Skeletal muscle satellite cell (primary cell): ENCODE results near the gene TBC1D12.

Experiments used
- H3K27me3 ChIP-seq: 2 replicates; pipeline ENCODE4 v1.7.0; 2013; ENCODE audit warnings: low read length; ENCODE audit not compliant: control insufficient read depth, insufficient read depth
- H3K36me3 ChIP-seq: 2 replicates; pipeline ENCODE4 v1.7.0; 2013; ENCODE audit warnings: mild to moderate bottlenecking, control low read depth, low read length; ENCODE audit not compliant: insufficient read depth
- H3K4me1 ChIP-seq: 2 replicates; pipeline ENCODE4 v1.7.0; 2013; ENCODE audit warnings: low read length; ENCODE audit not compliant: control insufficient read depth, insufficient read depth
- H3K4me2 ChIP-seq: 2 replicates; pipeline ENCODE4 v1.7.0; 2013; ENCODE audit warnings: mild to moderate bottlenecking, low read length
- H3K4me3 ChIP-seq: 2 replicates; pipeline ENCODE4 v1.7.0; 2013; ENCODE audit warnings: low read length
- H3K9ac ChIP-seq: 2 replicates; pipeline ENCODE4 v1.7.0; 2013; ENCODE audit warnings: mild to moderate bottlenecking, low read depth, low read length, moderate library complexity
- H3K9me3 ChIP-seq: replicated peaks from 2 replicates; pipeline ENCODE4 v1.7.0; 2013; ENCODE audit warnings: mild to moderate bottlenecking, control low read depth, low read length

The TBC1D12 gene

GRCh38 chr10:94409021-94409657 is 6.8 kb downstream of the TBC1D12 start:
- Histone ChIP-seq H3K4me3 (no peak overlapping the region), H3K36me3 (no peaks in the 10 kb centered on the region), H3K9me3 (no peaks in the 10 kb centered on the region)

DNA sequence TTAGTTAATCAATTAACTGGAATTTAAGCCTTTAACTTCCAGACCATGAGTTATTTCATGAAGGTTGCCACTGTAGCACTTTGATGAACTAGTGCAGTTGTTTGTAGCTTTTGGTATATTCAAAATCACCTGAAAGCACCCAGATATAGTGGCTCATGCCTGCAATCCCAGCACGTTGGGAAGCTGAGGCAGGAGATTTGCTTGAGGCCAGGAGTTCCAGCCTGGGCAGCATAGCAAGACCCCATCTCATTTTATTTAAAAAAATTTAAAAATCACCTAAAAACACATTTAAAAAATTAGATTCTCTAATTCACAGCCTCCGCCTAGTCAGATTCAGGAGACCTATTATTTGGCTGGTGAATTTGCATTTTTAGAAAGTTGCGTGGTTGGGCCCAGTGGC is 9.0 kb downstream of the TBC1D12 start:
- no peak overlapping the region for H3K4me3 ChIP-seq
- H3K36me3 ChIP-seq, result no peaks in the 10 kb centered on the region
- H3K9ac ChIP-seq, result no peak overlapping the region
- no peaks in the 10 kb centered on the region for H3K27me3 ChIP-seq
- peaks cover 15% of the 10 kb centered on the region for H3K4me1 ChIP-seq
- H3K4me2 ChIP-seq, result no peak overlapping the region
- no peaks in the 10 kb centered on the region for H3K9me3 ChIP-seq

More at GRCh38 chr10:94409021-94409657, 6.8 kb downstream of the TBC1D12 start:
- no peaks in the 10 kb centered on the region for H3K27me3 ChIP-seq
- peaks cover 20% of the 10 kb centered on the region for H3K4me1 ChIP-seq
- H3K4me2 ChIP-seq, result peak overlapping the region; percentile 1
- H3K9ac ChIP-seq, result no peak overlapping the region

DNA sequence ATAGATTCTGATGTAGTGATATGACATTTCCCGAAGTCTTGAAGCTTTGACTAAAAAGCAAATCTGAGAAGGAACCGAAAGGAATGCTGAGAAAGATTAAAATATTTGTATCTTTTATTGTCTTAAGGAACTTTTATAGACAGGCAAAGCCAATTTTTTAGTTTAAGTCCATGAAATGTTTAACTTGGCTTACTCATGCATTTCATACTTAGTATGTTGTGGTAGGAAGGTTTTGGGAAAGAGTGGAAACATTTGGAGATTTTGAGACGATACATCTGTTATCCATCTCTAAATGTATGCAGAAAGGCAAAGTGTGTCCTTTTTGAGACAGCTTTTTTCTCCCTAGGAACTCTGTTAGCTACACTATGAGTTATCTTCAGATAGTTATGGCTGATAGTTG is 10.1 kb downstream of the TBC1D12 start:
- Histone ChIP-seq H3K4me2 (no peak overlapping the region), H3K4me1 (peaks cover 15% of the 10 kb centered on the region), H3K27me3 (no peaks in the 10 kb centered on the region), H3K9ac (no peak overlapping the region), H3K9me3 (no peaks in the 10 kb centered on the region), H3K36me3 (no peaks in the 10 kb centered on the region), H3K4me3 (no peak overlapping the region)

GRCh38 chr10:94413361-94413760 is 11.0 kb downstream of the TBC1D12 start:
- Histone ChIP-seq H3K4me2 (no peak overlapping the region), H3K36me3 (no peaks in the 10 kb centered on the region), H3K9ac (no peak overlapping the region), H3K9me3 (no peaks in the 10 kb centered on the region), H3K27me3 (no peaks in the 10 kb centered on the region), H3K4me3 (no peak overlapping the region), H3K4me1 (peaks cover 15% of the 10 kb centered on the region)

DNA sequence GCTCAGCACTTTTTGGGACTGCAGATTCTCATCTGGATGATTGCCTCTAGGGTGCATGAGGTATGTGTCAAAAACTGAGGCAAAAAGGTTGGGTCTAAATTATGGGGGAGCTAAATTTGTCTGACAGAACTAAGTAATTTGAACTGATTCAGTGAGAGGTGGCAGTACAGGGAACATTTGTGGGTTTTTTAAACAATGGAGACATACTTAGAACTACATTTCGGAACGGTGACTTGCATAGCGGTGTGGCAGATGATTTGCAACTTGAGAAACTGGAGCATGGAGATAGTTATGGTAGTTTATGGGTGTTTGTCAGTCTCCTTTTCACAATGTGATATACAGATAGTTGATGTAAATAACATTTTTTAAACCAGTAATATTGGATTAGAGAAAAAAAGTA is 14.6 kb downstream of the TBC1D12 start:
- Histone ChIP-seq H3K36me3 (no peaks in the 10 kb centered on the region), H3K4me1 (peaks cover 5% of the 10 kb centered on the region), H3K9me3 (no peaks in the 10 kb centered on the region), H3K27me3 (no peaks in the 10 kb centered on the region), H3K9ac (no peak overlapping the region), H3K4me3 (no peak overlapping the region), H3K4me2 (no peak overlapping the region)

DNA sequence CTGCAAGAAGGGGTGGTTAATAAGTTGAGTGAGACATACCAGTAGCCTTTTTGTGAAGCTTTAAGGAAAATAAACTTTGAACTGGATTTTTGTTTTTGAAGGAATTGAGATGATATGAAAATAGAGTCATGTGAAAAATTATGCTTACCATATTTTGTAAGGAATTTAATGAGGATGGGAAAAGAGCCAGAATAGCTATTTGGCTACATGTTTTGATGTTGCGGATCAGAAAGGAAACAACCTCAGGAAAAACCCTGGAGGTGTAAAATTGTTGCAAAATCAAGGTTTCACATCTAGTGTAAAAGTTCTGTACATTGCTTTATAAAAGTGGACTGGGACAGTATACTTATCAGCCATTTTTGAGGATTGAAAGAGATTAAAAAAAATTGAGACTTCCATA is 15.0 kb downstream of the TBC1D12 start:
- Histone ChIP-seq H3K4me3 (no peak overlapping the region), H3K9ac (no peak overlapping the region)

GRCh38 chr10:94420516-94420915 is 18.2 kb downstream of the TBC1D12 start:
- Histone ChIP-seq H3K4me3 (no peak overlapping the region), H3K4me1 (peaks cover 13% of the 10 kb centered on the region), H3K9me3 (no peaks in the 10 kb centered on the region), H3K4me2 (no peak overlapping the region), H3K9ac (no peak overlapping the region), H3K27me3 (no peaks in the 10 kb centered on the region), H3K36me3 (no peaks in the 10 kb centered on the region)

More for the DNA sequence above, 15.0 kb downstream of the TBC1D12 start:
- no peaks in the 10 kb centered on the region for H3K36me3 ChIP-seq
- H3K9me3 ChIP-seq, result no peaks in the 10 kb centered on the region
- no peak overlapping the region for H3K4me2 ChIP-seq
- H3K27me3 ChIP-seq, result no peaks in the 10 kb centered on the region
- peaks cover under 1% of the 10 kb centered on the region for H3K4me1 ChIP-seq

DNA sequence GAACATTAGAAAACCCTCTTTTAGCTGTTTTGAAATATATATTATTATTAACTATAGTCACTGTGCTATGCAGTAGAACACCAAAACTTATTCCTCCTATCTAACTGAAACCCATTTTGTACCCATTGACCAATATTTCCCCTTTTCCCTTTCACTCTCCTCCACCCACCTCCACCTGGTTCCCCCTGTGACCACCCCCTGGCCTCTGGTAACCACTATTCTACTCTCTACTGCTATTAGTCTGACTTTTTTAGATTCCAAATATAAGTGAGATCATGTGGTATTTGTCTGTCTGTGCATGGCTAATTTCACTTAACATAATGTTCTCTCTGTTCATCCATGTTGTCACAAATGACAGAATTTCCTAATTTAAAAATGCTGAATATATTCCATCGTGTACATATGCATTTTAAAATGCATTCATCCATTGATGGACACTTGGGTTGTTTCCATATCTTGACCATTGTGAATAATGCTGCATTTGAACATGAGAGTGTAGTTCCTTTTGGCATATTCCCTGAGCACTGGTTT is 18.7 kb downstream of the TBC1D12 start:
- no peaks in the 10 kb centered on the region for H3K9me3 ChIP-seq
- no peak overlapping the region for H3K4me3 ChIP-seq
- H3K4me1 ChIP-seq, result peaks cover 13% of the 10 kb centered on the region
- no peak overlapping the region for H3K9ac ChIP-seq
- no peaks in the 10 kb centered on the region for H3K36me3 ChIP-seq
- H3K4me2 ChIP-seq, result no peak overlapping the region
- no peaks in the 10 kb centered on the region for H3K27me3 ChIP-seq

GRCh38 chr10:94423627-94424026 is 21.3 kb downstream of the TBC1D12 start:
- Histone ChIP-seq H3K4me3 (no peak overlapping the region), H3K36me3 (no peaks in the 10 kb centered on the region), H3K4me1 (peaks cover 17% of the 10 kb centered on the region), H3K4me2 (peak overlapping the region; percentile 0), H3K9me3 (no peaks in the 10 kb centered on the region), H3K9ac (no peak overlapping the region), H3K27me3 (no peaks in the 10 kb centered on the region)

DNA sequence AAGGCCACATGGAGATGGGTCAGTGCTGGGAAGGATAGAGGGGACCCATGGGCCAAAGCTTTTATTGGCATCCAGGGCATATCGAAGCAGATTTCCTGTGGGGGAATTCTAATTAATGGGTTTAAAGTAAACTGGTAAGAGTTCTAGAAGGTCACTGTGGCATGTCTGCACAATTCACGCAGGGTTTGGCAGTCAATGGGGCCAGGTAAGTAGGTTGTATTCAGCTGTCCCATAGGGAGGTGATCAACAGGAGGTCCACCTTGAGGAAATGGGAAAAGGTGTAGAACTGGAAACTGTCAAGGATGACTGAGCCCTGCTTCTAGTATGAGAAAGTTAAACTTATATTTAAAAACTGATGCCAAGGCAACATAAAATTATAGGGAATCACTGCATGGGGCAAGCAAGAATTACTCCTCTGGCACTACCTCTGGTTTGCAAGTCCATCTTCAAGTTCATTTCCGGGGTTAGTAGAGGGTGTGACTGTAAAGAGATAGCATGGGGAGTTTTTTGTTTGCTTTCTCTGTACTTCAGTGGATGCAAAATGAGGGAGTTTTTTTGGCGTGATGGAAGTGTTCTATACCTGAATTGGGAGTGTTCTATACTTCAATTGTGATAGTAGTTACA is 22.5 kb downstream of the TBC1D12 start:
- H3K4me1 ChIP-seq, result peaks cover 28% of the 10 kb centered on the region
- H3K4me2 ChIP-seq, result no peak overlapping the region
- no peak overlapping the region for H3K4me3 ChIP-seq
- no peak overlapping the region for H3K9ac ChIP-seq
- H3K9me3 ChIP-seq, result no peaks in the 10 kb centered on the region
- H3K27me3 ChIP-seq, result no peaks in the 10 kb centered on the region
- no peaks in the 10 kb centered on the region for H3K36me3 ChIP-seq

- Histone ChIP-seq H3K4me2 (no peak overlapping the region), H3K9me3 (no peaks in the 10 kb centered on the region), H3K4me1 (peaks cover 30% of the 10 kb centered on the region), H3K4me3 (no peak overlapping the region), H3K9ac (no peak overlapping the region), H3K27me3 (no peaks in the 10 kb centered on the region), H3K36me3 (no peaks in the 10 kb centered on the region)
Measured at GRCh38 chr10:94425942-94426341, 23.6 kb downstream of the TBC1D12 start.

GRCh38 chr10:94427166-94427565 is 24.8 kb downstream of the TBC1D12 start:
- H3K36me3 ChIP-seq, result no peaks in the 10 kb centered on the region
- peaks cover 30% of the 10 kb centered on the region for H3K4me1 ChIP-seq
- no peak overlapping the region for H3K4me2 ChIP-seq
- no peaks in the 10 kb centered on the region for H3K27me3 ChIP-seq
- H3K9me3 ChIP-seq, result no peaks in the 10 kb centered on the region
- no peak overlapping the region for H3K9ac ChIP-seq
- no peak overlapping the region for H3K4me3 ChIP-seq
